DND-41 (cell line): Measurements from ENCODE around the gene ZACN.

Source experiments
- ATAC-seq: fragments of 200-7000 bp; cut with Tn5 transposase; 3 replicates; pipeline ENCODE4 v1.9.1; 2021; ENCODE audit warnings: low read depth; ENCODE audit not compliant: insufficient read depth
- DNase-seq: peaks from one replicate; pipeline ENCODE4 v3.0.0-alpha.2; 2020
- H2AFZ ChIP-seq: 2 replicates; pipeline ENCODE4 v1.6.0; 2012; ENCODE audit warnings: low read depth, low read length
- H3K27ac ChIP-seq: 2 replicates; pipeline ENCODE4 v1.5.1; 2012; ENCODE audit warnings: low read length, inconsistent platforms
- H3K27me3 ChIP-seq: fragments of 200-600 bp; sonication (generic); 2 replicates; pipeline ENCODE4 v1.6.0; 2012; ENCODE audit warnings: low read length, mild to moderate bottlenecking, inconsistent platforms; ENCODE audit not compliant: insufficient read depth, poor library complexity
- H3K36me3 ChIP-seq: 2 replicates; pipeline ENCODE4 v1.5.1; 2012; ENCODE audit warnings: low read length, inconsistent platforms; ENCODE audit not compliant: insufficient read depth
- H3K4me1 ChIP-seq: 2 replicates; pipeline ENCODE4 v1.5.1; 2012; ENCODE audit warnings: mild to moderate bottlenecking, low read length; ENCODE audit not compliant: insufficient read depth
- H3K4me2 ChIP-seq: 2 replicates; pipeline ENCODE4 v1.6.0; 2012; ENCODE audit warnings: mild to moderate bottlenecking, moderate library complexity, low read length, inconsistent platforms; ENCODE audit not compliant: insufficient read depth
- H3K4me3 ChIP-seq, 2 experiments: fragments of 200-600 bp in 1 of 2; shearing (Covaris generic) in 1 of 2; 2 replicates each; pipeline ENCODE4 v1.5.1; 2012 to 2016; ENCODE audit warnings: inconsistent platforms in 2 of 2, low read length in 2 of 2, mild to moderate bottlenecking in 2 of 2, low read depth in 1 of 2, moderate library complexity in 1 of 2
- H3K79me2 ChIP-seq: 2 replicates; pipeline ENCODE4 v1.6.0; 2012; ENCODE audit warnings: low read length, inconsistent platforms; ENCODE audit not compliant: insufficient read depth
- H3K9ac ChIP-seq: 2 replicates; pipeline ENCODE4 v1.6.0; 2012; ENCODE audit warnings: low read depth, mild to moderate bottlenecking, inconsistent platforms, low read length, moderate library complexity
- H3K9me3 ChIP-seq: 2 replicates; pipeline ENCODE4 v1.5.1; 2012; ENCODE audit warnings: low read length, moderate library complexity, mild to moderate bottlenecking, inconsistent platforms; ENCODE audit not compliant: insufficient read depth, severe bottlenecking
- H4K20me1 ChIP-seq: 2 replicates; pipeline ENCODE4 v1.6.0; 2012; ENCODE audit warnings: low read length; ENCODE audit not compliant: insufficient read depth
- CTCF ChIP-seq: IDR thresholded peaks from 2 replicates; pipeline ENCODE4 v1.5.1; 2012; ENCODE audit warnings: borderline replicate concordance, low read length, moderate library complexity, mild to moderate bottlenecking; ENCODE audit not compliant: poor library complexity, severe bottlenecking; ENCODE audit errors: extremely low read depth
- EZH2 ChIP-seq: IDR thresholded peaks from 3 replicates; pipeline ENCODE4 v1.6.1; 2012; ENCODE audit warnings: borderline replicate concordance, low read depth, mild to moderate bottlenecking, moderate library complexity, low read length, inconsistent platforms; ENCODE audit not compliant: severe bottlenecking

ZACN gene

GRCh38 chr17:76080768-76081287 lies 1.8 kb downstream of the ZACN start:
- H2AFZ ChIP-seq: no peak overlapping the region
- no peak overlapping the region for H3K9ac ChIP-seq
- peaks cover 10% of the 10 kb centered on the region for H3K4me1 ChIP-seq
- ATAC-seq (peak; percentile 6; the same call in 2 of the 3 replicates), DNase-seq (no peak)
- no peak overlapping the region for H3K27ac ChIP-seq
- no peaks in the 10 kb centered on the region for H3K9me3 ChIP-seq
- H3K4me3 ChIP-seq: no peak overlapping the region
- H3K27me3 ChIP-seq: no peaks in the 10 kb centered on the region
- no peaks in the 10 kb centered on the region; the same call in 1 of the 2 replicates for H4K20me1 ChIP-seq
- no peak for TF ChIP-seq CTCF
- peaks cover 34% of the 10 kb centered on the region for H3K36me3 ChIP-seq
- no peaks in the 10 kb centered on the region for H3K79me2 ChIP-seq
- H3K4me2 ChIP-seq: no peak overlapping the region

GRCh38 chr17:76081295-76082210 lies 2.6 kb downstream of the ZACN start:
- no peak overlapping the region for H3K27ac ChIP-seq

GRCh38 chr17:76082326-76083251 lies 3.6 kb downstream of the ZACN start:
- peaks cover 50% of the 10 kb centered on the region for H3K36me3 ChIP-seq
- H3K9ac ChIP-seq: no peak overlapping the region
- H3K27me3 ChIP-seq: no peaks in the 10 kb centered on the region
- ATAC-seq: no peak
- no peak for DNase-seq
- H3K4me2 ChIP-seq: no peak overlapping the region
- H3K9me3 ChIP-seq: no peaks in the 10 kb centered on the region
- H3K4me1 ChIP-seq: peaks cover 10% of the 10 kb centered on the region
- no peaks in the 10 kb centered on the region for H3K79me2 ChIP-seq
- no peaks in the 10 kb centered on the region; the same call in 1 of the 2 replicates for H4K20me1 ChIP-seq
- no peak for TF ChIP-seq CTCF
- TF ChIP-seq EZH2: no peak
- H3K27ac ChIP-seq: no peak overlapping the region
- H2AFZ ChIP-seq: no peak overlapping the region
- H3K4me3 ChIP-seq: no peak overlapping the region

More at GRCh38 chr17:76081295-76082210, 2.6 kb downstream of the ZACN start:
- no peaks in the 10 kb centered on the region; the same call in 1 of the 2 replicates for H4K20me1 ChIP-seq
- H3K36me3 ChIP-seq: peaks cover 39% of the 10 kb centered on the region
- H3K9me3 ChIP-seq: no peaks in the 10 kb centered on the region
- H3K4me2 ChIP-seq: no peak overlapping the region
- peaks cover 10% of the 10 kb centered on the region for H3K4me1 ChIP-seq
- H2AFZ ChIP-seq: no peak overlapping the region
- no peaks in the 10 kb centered on the region for H3K27me3 ChIP-seq
- DNase-seq (no peak), ATAC-seq (no peak)
- H3K9ac ChIP-seq: no peak overlapping the region
- no peak overlapping the region for H3K4me3 ChIP-seq
- H3K79me2 ChIP-seq: no peaks in the 10 kb centered on the region
- TF ChIP-seq EZH2 (no peak), CTCF (no peak)
